Upper lobe of left lung (tissue), 4 donors: Measurements from ENCODE around the gene MAML2.

Source experiments
- EP300 ChIP-seq, 4 donors: sonication (generic); formaldehyde crosslinking; IDR thresholded peaks; one replicate each; pipeline ENCODE4 v1.5.1; 2017; ENCODE audit warnings: antibody characterized with exemption in 4 of 4, control low read depth in 2 of 4
- POLR2A ChIP-seq, 4 donors: fragments of 450-650 bp; IDR thresholded peaks; one replicate each; pipeline ENCODE4 v1.5.1; 2016 to 2017; ENCODE audit warnings: antibody characterized with exemption in 4 of 4, mild to moderate bottlenecking in 2 of 4
- POLR2AphosphoS5 ChIP-seq, 2 donors: sonication (generic); formaldehyde crosslinking; IDR thresholded peaks; one replicate each; pipeline ENCODE4 v1.5.1; 2017; ENCODE audit warnings: antibody characterized with exemption in 2 of 2

- TF ChIP-seq POLR2AphosphoS5 (IDR thresholded peaks at IDR 0.05) (no peak), POLR2A (IDR thresholded peaks at IDR 0.05) (no peak), EP300 (IDR thresholded peaks at IDR 0.05) (no peak)
Observed at GRCh38 chr11:96204366-96204659, 138.7 kb downstream of the MAML2 start.
